Body of pancreas (tissue), 4 donors: ENCODE results near the gene RBP5. TPM values are rescaled to one million over a fixed set of nuclear protein-coding genes. Genes with fewer than 3 reads are reported as not detected.

Experiments
- ATAC-seq: fragments of 150-250 bp; one replicate; pipeline ENCODE4 v1.9.1; 2016
- DNase-seq, 4 donors: peaks; one replicate each; pipeline ENCODE4 v3.0.0-alpha.2; 2019
- H3K27ac ChIP-seq, 4 donors: fragments of 200-600 bp; sonication (generic); 1 replicate in 3 of 4; 2 replicates in 1 of 4; pipeline versions ENCODE4 v1.5.1 to v1.6.1; 2016 to 2019; ENCODE audit warnings: mild to moderate bottlenecking in 1 of 4, mixed read lengths in 1 of 4, moderate library complexity in 1 of 4
- H3K27me3 ChIP-seq, 2 donors: fragments of 200-600 bp; sonication (generic); one replicate each; pipeline ENCODE4 v1.6.0; 2016; ENCODE audit warnings: mild to moderate bottlenecking in 1 of 2
- H3K36me3 ChIP-seq, 2 donors: fragments of 200-600 bp; sonication (generic); replicated peaks in 1 of 2; 2 replicates each; pipeline ENCODE4 v1.5.1; 2016; ENCODE audit warnings: low read depth in 2 of 2; ENCODE audit not compliant: insufficient read depth in 1 of 2
- H3K4me1 ChIP-seq: fragments of 200-600 bp; sonication (generic); one replicate; pipeline ENCODE4 v1.6.0; 2016
- H3K4me3 ChIP-seq, 2 donors: fragments of 200-600 bp; sonication (generic); 1 replicate in 1 of 2; 2 replicates in 1 of 2; pipeline ENCODE4 v1.5.1; 2016 to 2019
- H3K9me3 ChIP-seq, 3 donors: fragments of 200-600 bp; sonication (generic); 1 replicate in 2 of 3; 2 replicates in 1 of 3; pipeline ENCODE4 v1.5.1; 2016
- CTCF ChIP-seq, 7 experiments: fragments of 450-650 bp in 4 of 7; fragments of 200-600 bp in 3 of 7; sonication (generic) in 3 of 7; IDR thresholded peaks; one replicate each; pipeline ENCODE4 v1.5.1; 2016 to 2019; ENCODE audit warnings: antibody characterized with exemption in 7 of 7
- POLR2A ChIP-seq, 3 donors: fragments of 450-650 bp; IDR thresholded peaks; one replicate each; pipeline ENCODE4 v1.6.1; 2016; ENCODE audit warnings: antibody characterized with exemption in 3 of 3, mild to moderate bottlenecking in 2 of 3
- WGBS, 2 donors: methylation state at CpG; one replicate each; pipeline ENCODE4 v1.1.5; 2017; 5-methylcytosine and 5-hydroxymethylcytosine counted together
- intact Hi-C: fragments of 100-400 bp; cut with DNase I; formaldehyde crosslinking; loops from one replicate; pipeline ENCODE4 v1.15.1; 2023
- total RNA-seq, 2 donors: library from RNA; depleted of rRNA; stranded (reverse); fragments of >200 nt; gene quantifications; one replicate each; pipeline ENCODE4 v1.1.0, GENCODE V29; 2016

The RBP5 gene
- total RNA-seq, 2 donors from 2014 or later = 1.3 TPM; not detected in 1

GRCh38 chr12:7139200-7139599 is 10.5 kb upstream of the RBP5 start:
- intact Hi-C loops = no loop called here
- DNase-seq (no peak), ATAC-seq (no peak)
- no peak for TF ChIP-seq CTCF (IDR thresholded peaks at IDR 0.05)
- no peak for TF ChIP-seq POLR2A (IDR thresholded peaks at IDR 0.05)
- Histone ChIP-seq H3K4me3 (no peak overlapping the region), H3K4me1 (no peaks in the 10 kb centered on the region), H3K27ac (no peak overlapping the region), H3K36me3 (peaks cover 0 to 6% of the 10 kb centered on the region in 2 donors), H3K27me3 (no peaks in the 10 kb centered on the region), H3K9me3 (no peaks in the 10 kb centered on the region)
- 98 to 100% methylated on average over 2 of the region's 2 CpGs for WGBS, 2 donors

GRCh38 chr12:7137908-7138307 is 9.2 kb upstream of the RBP5 start:
- Histone ChIP-seq H3K36me3 (peaks cover 0 to 6% of the 10 kb centered on the region in 2 donors), H3K27ac (no peak overlapping the region), H3K4me3 (no peak overlapping the region), H3K4me1 (no peaks in the 10 kb centered on the region), H3K27me3 (no peaks in the 10 kb centered on the region), H3K9me3 (no peaks in the 10 kb centered on the region)
- DNase-seq (no peak), ATAC-seq (no peak)
- TF ChIP-seq CTCF (IDR thresholded peaks at IDR 0.05) (no peak), POLR2A (IDR thresholded peaks at IDR 0.05) (no peak)
- WGBS, 2 donors = 80 to 84% methylated on average over 4 of the region's 4 CpGs
- intact Hi-C loops = no loop called here

GRCh38 chr12:7136676-7137075 is 8.0 kb upstream of the RBP5 start:
- WGBS, 2 donors = 93 to 98% methylated on average over 3 of the region's 3 CpGs
- Histone ChIP-seq H3K27me3 (no peaks in the 10 kb centered on the region), H3K9me3 (no peaks in the 10 kb centered on the region), H3K27ac (no peak overlapping the region), H3K4me1 (no peaks in the 10 kb centered on the region), H3K36me3 (peaks cover 0 to 6% of the 10 kb centered on the region in 2 donors), H3K4me3 (no peak overlapping the region)
- no peak for TF ChIP-seq POLR2A (IDR thresholded peaks at IDR 0.05)
- no peak for TF ChIP-seq CTCF (IDR thresholded peaks at IDR 0.05)
- ATAC-seq (no peak), DNase-seq (no peak)
- intact Hi-C loops = no loop called here

- no peaks in the 10 kb centered on the region for H3K27me3 ChIP-seq
- peaks cover 3% of the 10 kb centered on the region for H3K4me1 ChIP-seq
- ATAC-seq (no peak), DNase-seq (no peak)
- TF ChIP-seq CTCF (IDR thresholded peaks at IDR 0.05) (no peak), POLR2A (IDR thresholded peaks at IDR 0.05) (no peak)
- H3K36me3 ChIP-seq = peaks cover 0 to 6% of the 10 kb centered on the region in 2 donors
- no peak overlapping the region for H3K27ac ChIP-seq
- H3K4me3 ChIP-seq = no peak overlapping the region
- 94 to 97% methylated on average over 7 of the region's 7 CpGs for WGBS, 2 donors
- intact Hi-C loops = no loop called here
- H3K9me3 ChIP-seq = no peaks in the 10 kb centered on the region
These were observed 7.4 kb upstream of the RBP5 start for GRCh38 chr12:7136071-7136470.

- Histone ChIP-seq H3K27me3 (no peaks in the 10 kb centered on the region), H3K4me1 (peaks cover 9% of the 10 kb centered on the region), H3K36me3 (peaks cover 0 to 6% of the 10 kb centered on the region in 2 donors), H3K9me3 (no peaks in the 10 kb centered on the region), H3K27ac (no peak overlapping the region), H3K4me3 (no peak overlapping the region)
- DNase-seq (no peak), ATAC-seq (no peak)
- intact Hi-C loops = no loop called here
- WGBS, 2 donors = 85 to 90% methylated on average over 12 of the region's 12 CpGs
- TF ChIP-seq CTCF (IDR thresholded peaks at IDR 0.05) = no peak
- no peak for TF ChIP-seq POLR2A (IDR thresholded peaks at IDR 0.05)
These were observed 5.9 kb upstream of the RBP5 start for GRCh38 chr12:7134396-7135166.
